Effector memory CD4-positive, alpha-beta T cell (primary cell): ENCODE results near the gene PYURF.

Source experiments
- DNase-seq, 3 donors: peaks; one replicate each; pipeline ENCODE4 v3.0.0-alpha.2; 2020
- H3K27ac ChIP-seq: 2 replicates; pipeline ENCODE4 v1.7.0; 2013; ENCODE audit warnings: mild to moderate bottlenecking, low read length, moderate library complexity; ENCODE audit not compliant: insufficient read depth, poor library complexity, severe bottlenecking
- H3K27me3 ChIP-seq: replicated peaks from 2 replicates; pipeline ENCODE4 v1.7.0; 2013; ENCODE audit warnings: mild to moderate bottlenecking, low read length; ENCODE audit not compliant: insufficient read depth, control insufficient read depth, poor library complexity, severe bottlenecking
- H3K36me3 ChIP-seq: 2 replicates; pipeline ENCODE4 v1.7.0; 2013; ENCODE audit warnings: mild to moderate bottlenecking, low read length, moderate library complexity; ENCODE audit not compliant: control insufficient read depth, insufficient read depth
- H3K4me1 ChIP-seq: 2 replicates; pipeline ENCODE4 v1.7.0; 2013; ENCODE audit warnings: low read length, mild to moderate bottlenecking; ENCODE audit not compliant: control insufficient read depth, insufficient read depth, poor library complexity, severe bottlenecking
- H3K4me3 ChIP-seq: 2 replicates; pipeline ENCODE4 v1.7.0; 2013; ENCODE audit warnings: low read length, low read depth, mild to moderate bottlenecking; ENCODE audit not compliant: insufficient read depth, poor library complexity, severe bottlenecking
- H3K9me3 ChIP-seq: 2 replicates; pipeline ENCODE4 v1.7.0; 2013; ENCODE audit warnings: mild to moderate bottlenecking, low read length, moderate library complexity; ENCODE audit not compliant: control insufficient read depth

The PYURF gene

GRCh38 chr4:88531549-88531948 lies 8.0 kb upstream of the PYURF start:
- Histone ChIP-seq H3K27ac (no peak overlapping the region), H3K4me3 (no peak overlapping the region), H3K9me3 (no peaks in the 10 kb centered on the region), H3K27me3 (no peaks in the 10 kb centered on the region), H3K36me3 (no peaks in the 10 kb centered on the region), H3K4me1 (no peaks in the 10 kb centered on the region)
- no peak for DNase-seq

GRCh38 chr4:88528861-88529260 lies 5.3 kb upstream of the PYURF start:
- H3K36me3 ChIP-seq, result no peaks in the 10 kb centered on the region
- DNase-seq, result no peak
- no peaks in the 10 kb centered on the region for H3K27me3 ChIP-seq
- H3K27ac ChIP-seq, result no peak overlapping the region
- no peak overlapping the region for H3K4me3 ChIP-seq
- H3K4me1 ChIP-seq, result peaks cover 5% of the 10 kb centered on the region
- H3K9me3 ChIP-seq, result no peaks in the 10 kb centered on the region

GRCh38 chr4:88527787-88528186 lies 4.2 kb upstream of the PYURF start:
- DNase-seq, result no peak

GRCh38 chr4:88526221-88526815 lies 2.7 kb upstream of the PYURF start:
- Histone ChIP-seq H3K36me3 (no peaks in the 10 kb centered on the region), H3K27me3 (no peaks in the 10 kb centered on the region), H3K4me3 (no peak overlapping the region), H3K9me3 (no peaks in the 10 kb centered on the region), H3K27ac (no peak overlapping the region), H3K4me1 (peaks cover 5% of the 10 kb centered on the region)
- no peak for DNase-seq

More at GRCh38 chr4:88527787-88528186, 4.2 kb upstream of the PYURF start:
- H3K27ac ChIP-seq, result no peak overlapping the region
- H3K4me3 ChIP-seq, result no peak overlapping the region
- no peaks in the 10 kb centered on the region for H3K36me3 ChIP-seq
- no peaks in the 10 kb centered on the region for H3K9me3 ChIP-seq
- peaks cover 5% of the 10 kb centered on the region for H3K4me1 ChIP-seq
- no peaks in the 10 kb centered on the region for H3K27me3 ChIP-seq

- no peak for DNase-seq
Measured at GRCh38 chr4:88524171-88524570, 595 bp upstream of the PYURF start.

GRCh38 chr4:88522702-88523324 lies 763 bp downstream of the PYURF start:
- DNase-seq, result no peak
- peak overlapping the region; percentile 70 for H3K27ac ChIP-seq
- H3K27me3 ChIP-seq, result no peaks in the 10 kb centered on the region

More at GRCh38 chr4:88524171-88524570, 595 bp upstream of the PYURF start:
- H3K27me3 ChIP-seq, result no peaks in the 10 kb centered on the region
- peaks cover 5% of the 10 kb centered on the region for H3K4me1 ChIP-seq
- H3K27ac ChIP-seq, result peak overlapping the region; percentile 70
- no peaks in the 10 kb centered on the region for H3K36me3 ChIP-seq
- H3K9me3 ChIP-seq, result no peaks in the 10 kb centered on the region
- H3K4me3 ChIP-seq, result peak overlapping the region; percentile 78

GRCh38 chr4:88518911-88519310 lies 4.7 kb downstream of the PYURF start:
- Histone ChIP-seq H3K36me3 (no peaks in the 10 kb centered on the region), H3K4me3 (no peak overlapping the region), H3K4me1 (peaks cover 1% of the 10 kb centered on the region), H3K27me3 (no peaks in the 10 kb centered on the region), H3K27ac (no peak overlapping the region), H3K9me3 (no peaks in the 10 kb centered on the region)
- DNase-seq, result no peak

More at GRCh38 chr4:88522702-88523324, 763 bp downstream of the PYURF start:
- peak overlapping the region; percentile 78 for H3K4me3 ChIP-seq
- H3K4me1 ChIP-seq, result peaks cover 5% of the 10 kb centered on the region
- no peaks in the 10 kb centered on the region for H3K9me3 ChIP-seq
- no peaks in the 10 kb centered on the region for H3K36me3 ChIP-seq

- H3K36me3 ChIP-seq, result no peaks in the 10 kb centered on the region
- H3K9me3 ChIP-seq, result no peaks in the 10 kb centered on the region
- no peaks in the 10 kb centered on the region for H3K27me3 ChIP-seq
- H3K4me1 ChIP-seq, result no peaks in the 10 kb centered on the region
- DNase-seq, result no peak
- H3K4me3 ChIP-seq, result no peak overlapping the region
- no peak overlapping the region for H3K27ac ChIP-seq
Measured at GRCh38 chr4:88517825-88518224, 5.8 kb downstream of the PYURF start.

- no peaks in the 10 kb centered on the region for H3K9me3 ChIP-seq
- H3K36me3 ChIP-seq, result no peaks in the 10 kb centered on the region
- H3K27me3 ChIP-seq, result no peaks in the 10 kb centered on the region
- H3K4me1 ChIP-seq, result no peaks in the 10 kb centered on the region
- no peak overlapping the region for H3K27ac ChIP-seq
- no peak overlapping the region for H3K4me3 ChIP-seq
- no peak for DNase-seq
Measured at GRCh38 chr4:88516746-88517145, 6.8 kb downstream of the PYURF start.

GRCh38 chr4:88514557-88515511 lies 8.7 kb downstream of the PYURF start:
- no peak overlapping the region for H3K4me3 ChIP-seq
- no peak overlapping the region for H3K27ac ChIP-seq
- DNase-seq, result no peak
- H3K36me3 ChIP-seq, result no peaks in the 10 kb centered on the region
- H3K27me3 ChIP-seq, result no peaks in the 10 kb centered on the region
- no peaks in the 10 kb centered on the region for H3K9me3 ChIP-seq
- no peaks in the 10 kb centered on the region for H3K4me1 ChIP-seq
